NCI-H748 (cell line): ENCODE data around the gene WFIKKN2.
A peak's percentile ranks its signal among the peaks of the same experiment; 100 is the strongest.
"Not testable (repeated sequence)": the region's sequence is repeated elsewhere in the genome, so short reads cannot be mapped to it uniquely, and the experiment has no call there.

Experiments used
- DNase-seq: peaks from one replicate; lab custom pipeline; 2025; ENCODE audit not compliant: unreplicated experiment; lab: John Stamatoyannopoulos, UW

Gene WFIKKN2

GRCh38 chr17:50850640-50851039 lies 15.3 kb downstream of the WFIKKN2 start:
- DNase-seq, result no peak

GRCh38 chr17:50853015-50853615 lies 17.7 kb downstream of the WFIKKN2 start:
- no peak for DNase-seq

GRCh38 chr17:50853781-50854180 lies 18.4 kb downstream of the WFIKKN2 start:
- DNase-seq, result no peak

- no peak for DNase-seq
Measured at GRCh38 chr17:50855708-50856330, 20.4 kb downstream of the WFIKKN2 start.

- DNase-seq, result no peak
Measured at GRCh38 chr17:50856431-50856830, 21.0 kb downstream of the WFIKKN2 start.

DNA sequence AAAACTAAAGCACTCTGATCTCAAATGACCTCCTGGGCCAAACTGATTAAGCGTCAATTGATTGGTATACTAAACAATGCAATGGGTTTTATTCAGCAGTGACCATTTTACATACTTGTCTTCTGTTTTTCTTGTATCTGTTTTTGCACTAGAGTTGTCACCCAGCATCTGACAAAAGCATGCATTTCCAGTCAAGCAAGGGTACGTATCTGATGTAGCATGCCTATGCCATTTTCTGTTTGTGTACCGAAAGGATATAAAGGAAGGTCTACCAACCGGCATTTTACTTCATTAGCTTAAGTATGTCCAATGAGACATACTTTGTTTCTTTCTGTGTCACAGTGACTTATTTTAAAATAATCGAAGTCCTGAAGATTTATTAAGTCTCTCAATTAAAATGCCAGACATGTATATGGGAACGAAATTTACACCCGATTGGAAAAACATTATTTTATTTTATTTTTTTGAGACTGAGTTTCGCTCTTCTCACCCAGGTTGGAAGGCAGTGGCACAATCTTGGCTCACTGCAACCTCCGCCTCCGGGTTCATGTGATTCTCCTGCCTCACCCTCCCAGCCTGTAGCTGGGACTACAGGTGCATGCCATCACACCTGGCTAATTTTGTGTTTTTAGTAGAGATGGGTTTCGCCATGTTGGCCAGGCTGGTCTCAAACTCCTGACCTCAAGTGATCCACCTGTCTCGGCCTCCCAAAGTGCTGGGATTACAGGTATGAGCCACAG lies 23.3 kb downstream of the WFIKKN2 start:
- no peak for DNase-seq

GRCh38 chr17:50859727-50860126 lies 24.3 kb downstream of the WFIKKN2 start:
- DNase-seq, result not testable (repeated sequence)

GRCh38 chr17:50861334-50861676 lies 25.9 kb downstream of the WFIKKN2 start:
- no peak for DNase-seq

- DNase-seq, result no peak
Measured at GRCh38 chr17:50861822-50862528, 26.6 kb downstream of the WFIKKN2 start.

DNA sequence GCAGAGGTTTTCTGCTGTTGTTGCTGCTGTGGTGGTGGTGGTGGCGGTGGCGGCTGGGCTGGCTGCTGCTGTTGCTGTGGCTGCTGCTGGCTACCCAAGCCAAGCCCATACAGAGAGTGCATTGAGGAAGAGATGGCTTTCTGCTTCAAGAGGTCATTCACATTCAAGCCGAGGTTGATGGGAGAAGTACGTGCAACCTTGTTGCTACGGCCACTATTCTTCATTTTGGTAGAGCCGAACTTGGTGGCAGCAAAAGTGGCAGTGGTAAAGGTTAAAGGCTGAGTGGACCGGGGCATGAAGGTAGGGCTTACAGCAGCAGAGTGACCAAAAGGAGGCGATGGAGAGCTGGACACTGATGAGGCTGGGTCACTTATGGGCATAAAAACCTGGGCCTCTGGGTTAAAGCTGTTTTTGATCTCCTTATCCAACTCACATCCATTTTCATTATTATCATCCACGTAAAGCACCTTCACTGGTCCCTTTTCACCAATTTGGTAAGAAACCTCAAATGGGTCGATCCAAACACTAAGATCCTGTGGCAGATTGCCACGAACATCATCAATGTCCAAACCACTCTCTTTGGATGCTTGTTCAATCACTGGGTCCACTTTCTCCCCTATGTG lies 27.9 kb downstream of the WFIKKN2 start:
- peak; percentile 55 for DNase-seq

DNA sequence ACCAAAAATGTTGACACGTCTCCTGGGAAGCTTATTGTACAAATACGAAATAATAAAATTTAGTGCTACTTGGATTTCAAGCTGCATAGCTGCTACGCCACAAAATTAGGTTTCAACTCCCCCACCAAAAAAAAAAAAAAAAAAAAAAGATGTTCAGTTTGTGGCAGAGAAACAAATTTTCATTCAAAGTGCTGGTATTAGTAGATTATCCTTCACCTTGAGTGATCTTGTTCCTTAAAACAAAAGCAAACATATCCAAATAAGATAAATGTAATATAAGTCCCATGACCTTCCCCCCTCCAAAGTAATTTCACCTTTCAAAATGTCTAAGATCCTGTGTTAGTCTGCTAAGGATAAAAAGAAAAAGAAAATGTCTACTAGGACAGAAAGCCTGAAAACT lies 28.5 kb downstream of the WFIKKN2 start:
- DNase-seq, result no peak

DNA sequence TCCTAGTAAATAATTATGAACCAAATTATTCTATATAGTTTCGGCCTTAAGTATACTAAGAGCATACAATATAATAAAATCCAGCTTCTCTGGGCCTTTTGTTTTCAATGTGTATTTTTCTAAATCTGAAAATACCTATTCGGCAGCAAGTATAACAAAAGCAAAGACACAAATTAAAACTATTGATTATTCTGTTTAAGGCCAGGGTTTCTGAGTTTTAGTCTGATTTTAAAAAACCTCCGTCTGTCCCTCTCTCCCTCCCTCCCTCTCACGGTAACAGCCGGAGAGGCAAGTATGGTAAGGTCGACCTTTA lies 29.3 kb downstream of the WFIKKN2 start:
- peak; percentile 37 for DNase-seq

DNA sequence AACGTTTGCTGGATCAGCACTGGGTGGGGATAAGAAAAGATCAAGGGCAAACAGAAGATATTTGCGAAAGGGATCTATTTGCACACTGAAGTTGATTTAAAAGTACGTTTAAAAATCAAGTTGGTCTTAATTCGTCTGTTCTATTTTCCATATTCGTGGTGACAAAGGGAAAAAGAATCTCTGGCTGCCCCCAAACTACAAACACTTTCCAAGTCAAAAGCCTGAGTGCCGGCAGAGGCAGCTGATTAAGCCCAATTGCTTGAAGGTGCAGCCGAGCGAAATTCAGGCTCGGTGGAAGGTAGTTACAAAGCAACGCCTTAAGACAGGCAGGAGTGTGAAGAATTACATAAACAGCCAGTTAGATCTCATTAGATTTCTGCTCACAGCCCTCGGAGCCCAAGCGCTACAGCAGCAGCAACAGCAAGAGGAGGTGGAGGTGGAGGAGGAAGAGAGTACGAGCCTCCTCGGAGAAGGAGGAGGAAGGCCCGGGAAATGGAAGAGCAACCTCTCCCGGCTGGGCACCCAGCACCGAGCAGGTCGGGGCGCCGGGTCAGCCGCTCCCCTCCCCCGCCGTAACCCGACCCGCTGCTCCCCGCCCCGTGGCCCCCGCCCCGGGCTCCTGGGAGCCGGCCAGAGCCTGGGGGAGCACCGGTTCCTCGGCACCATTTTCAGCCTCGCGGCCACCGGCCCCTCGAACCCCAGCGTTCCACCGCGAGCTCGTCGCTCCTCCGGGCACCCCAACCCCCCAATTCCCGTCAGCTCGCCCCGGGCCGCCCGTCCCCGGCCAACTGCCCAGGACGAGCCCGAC lies 29.9 kb downstream of the WFIKKN2 start:
- DNase-seq, result peak; percentile 63

DNA sequence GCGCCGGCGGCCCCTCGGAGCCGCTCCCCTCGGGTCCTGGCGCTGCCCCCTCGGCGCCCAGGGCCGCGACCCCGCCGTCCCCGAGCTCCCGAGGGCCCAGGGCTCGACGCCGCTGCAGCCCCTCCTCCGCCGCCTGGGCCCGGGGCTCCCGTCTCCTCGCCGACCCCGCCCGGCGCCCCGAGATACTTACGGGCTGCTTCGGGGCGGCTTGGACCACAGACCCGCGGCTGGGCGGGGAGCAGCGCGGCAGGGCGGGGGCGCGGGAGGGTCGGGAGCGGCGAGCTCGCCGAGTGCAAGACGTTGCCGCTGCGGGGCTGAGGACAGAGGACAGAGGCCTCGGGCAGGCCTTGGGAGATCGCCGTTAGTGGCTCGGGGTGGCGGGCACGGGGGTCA lies 30.5 kb downstream of the WFIKKN2 start:
- no peak for DNase-seq

DNA sequence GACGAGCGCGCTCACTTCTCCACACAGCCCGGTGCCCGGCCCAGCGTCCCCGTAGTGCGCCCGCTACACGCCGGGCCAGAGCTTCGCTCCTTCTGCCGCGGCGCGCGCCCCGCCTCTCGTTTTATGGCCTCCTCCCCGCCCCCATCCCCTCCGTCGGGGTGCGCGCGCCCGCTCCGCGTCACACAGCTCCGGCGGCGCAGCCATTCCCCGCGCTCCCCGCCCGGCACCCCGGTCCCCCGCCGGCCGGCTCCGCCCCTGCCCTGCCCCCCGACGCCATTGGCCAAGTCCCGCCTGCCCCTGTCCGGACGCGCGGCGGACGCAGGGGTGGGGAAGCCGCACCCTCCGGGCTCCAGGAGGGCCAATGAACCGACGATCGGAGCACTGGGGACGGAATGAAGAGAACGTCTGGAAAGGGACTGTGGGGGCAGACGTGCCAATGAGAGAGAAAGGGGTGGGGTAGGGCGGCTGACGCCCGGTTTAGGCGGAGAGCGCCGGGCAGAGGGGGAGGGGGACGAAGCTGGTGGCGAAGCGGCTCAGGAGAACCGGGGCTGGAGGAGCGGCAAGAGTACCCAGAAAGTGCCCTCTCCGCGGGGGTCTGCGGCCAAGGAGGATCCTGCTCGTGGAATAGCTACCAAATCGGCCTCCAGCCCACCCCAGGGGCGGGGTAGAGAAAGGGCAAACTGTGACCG lies 31.0 kb downstream of the WFIKKN2 start, which contains the start of gene TOB1:
Gene TOB1, minus strand, starts transcription at position 94 of the 689 bp plus-strand sequence. CDS start 2,337 bp downstream, outside the sequence.
- peak; percentile 99 for DNase-seq

DNA sequence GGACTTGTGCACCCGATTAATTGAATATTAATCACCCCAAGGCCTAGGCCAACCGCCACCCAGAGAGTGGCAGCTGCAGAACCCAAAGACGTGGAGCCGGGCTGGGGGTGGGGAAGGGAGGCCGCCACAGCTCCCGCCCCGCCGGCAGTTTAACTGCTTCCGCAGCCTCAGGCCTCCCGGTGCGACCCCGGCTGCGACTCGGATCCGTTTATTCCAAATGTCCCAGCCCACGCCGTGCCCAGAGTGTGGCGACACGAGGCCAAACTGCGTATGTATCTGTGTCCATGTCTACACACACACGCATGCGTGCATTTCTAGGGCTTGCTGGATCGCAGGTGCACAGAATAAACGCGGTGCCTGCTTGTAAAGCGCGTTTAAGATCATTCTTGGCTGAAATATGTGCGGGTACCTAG lies 31.6 kb downstream of the WFIKKN2 start:
- DNase-seq, result peak; percentile 91

- DNase-seq, result peak; percentile 98
Measured at GRCh38 chr17:50867363-50868139, 32.2 kb downstream of the WFIKKN2 start.

DNA sequence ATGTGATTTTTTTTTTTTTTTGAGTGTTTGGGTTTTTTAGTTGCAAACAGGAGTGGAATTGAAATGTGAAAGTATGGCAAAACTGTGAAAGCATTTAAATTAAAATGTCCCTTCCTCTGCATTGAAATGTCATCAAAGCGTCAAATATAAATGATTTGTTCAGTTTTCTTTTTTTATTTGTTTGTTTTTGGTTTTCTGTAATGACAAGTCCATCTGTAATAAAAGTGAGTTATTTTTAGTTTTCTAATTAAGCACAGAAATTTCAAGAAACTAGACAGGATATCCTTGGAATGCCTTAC lies 32.7 kb downstream of the WFIKKN2 start:
- no peak for DNase-seq

DNA sequence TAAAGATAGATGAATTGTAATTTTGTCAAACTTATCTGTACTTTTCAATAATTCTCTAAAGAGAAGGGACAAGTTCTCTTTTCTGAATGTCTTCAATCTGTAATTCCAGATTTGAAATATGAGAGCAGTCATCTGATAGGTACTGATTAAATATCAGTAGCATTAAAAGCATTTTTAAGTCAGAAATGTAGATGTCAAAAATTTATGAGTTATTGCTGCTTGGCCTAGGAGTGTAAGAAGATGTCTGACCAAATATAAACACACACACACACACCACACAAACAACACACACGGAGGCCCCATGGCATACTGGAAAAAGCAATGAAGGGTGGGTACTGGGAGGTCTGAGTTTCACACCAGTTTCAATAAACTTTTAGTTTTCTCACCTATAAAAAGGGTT lies 33.2 kb downstream of the WFIKKN2 start:
- DNase-seq, result no peak
